ENCODE measurements around the gene ZNF324. TPM values are rescaled to one million over a fixed set of nuclear protein-coding genes. Genes with fewer than 3 reads are reported as not detected.

ZNF324 gene
- total and polyA plus RNA-seq, 9 of the 15 experiments (the other 6 are each of a cell fraction or from before 2014, with no cell fraction given), result 0.92 to 16.4 (median 5.3) TPM

DNA sequence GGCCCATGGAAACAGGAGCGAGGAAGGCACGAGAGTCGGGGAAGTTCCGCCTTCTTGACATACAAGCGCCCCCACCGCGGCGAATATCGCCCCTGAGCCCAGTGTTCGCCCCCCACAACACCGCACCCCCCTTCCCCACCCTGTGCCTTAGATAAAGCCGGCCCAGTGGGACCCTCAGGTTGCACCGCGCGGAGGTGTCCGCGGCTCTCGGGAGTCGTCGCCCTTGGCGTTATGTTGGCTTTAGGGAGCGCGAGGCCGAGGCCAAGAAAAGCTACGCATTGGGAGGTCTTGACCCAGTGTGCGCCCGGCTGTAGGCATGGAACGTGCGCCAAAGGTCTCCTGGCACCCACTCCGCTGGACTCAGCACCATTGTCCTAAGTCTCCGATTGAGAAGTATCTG is 26.3 kb upstream of the ZNF324 start:
- H3K4me3 ChIP-seq, result no peak overlapping the region
- DNase-seq (ENCODE audit: extremely low read depth in 1 of 4, low spot score in 3 of 4) (no peak), ATAC-seq (no peak), FAIRE-seq (no peak)
- CTCF ChIA-PET (ENCODE audit: low intra/inter-chr PET ratio), result no interaction called here
- H3K9ac ChIP-seq (ENCODE audit: insufficient read depth in 1 of 2, low read depth in 2 of 2, low read length in 2 of 2), result no peak overlapping the region
- TF ChIP-seq SREBF2 (CRISPR knock-in tag; IDR thresholded peaks at IDR 0.05) (no peak), FOXO4 (CRISPR knock-in tag; IDR thresholded peaks at IDR 0.05) (no peak), CEBPB (tag; IDR thresholded peaks at IDR 0.05) (no peak), ETS2 (tag; IDR thresholded peaks at IDR 0.05; ENCODE audit: borderline replicate concordance, poor library complexity, severe bottlenecking) (no peak), ZFP36 (IDR thresholded peaks at IDR 0.05; ENCODE audit: low read depth, low read length, partially characterized antibody) (no peak), HMG20A (CRISPR knock-in tag; conservative IDR thresholded peaks at IDR 0.05) (no peak), MEIS2 (IDR thresholded peaks at IDR 0.05; ENCODE audit: partially characterized antibody) (no peak)
- TF ChIP-seq, protein P1, sequence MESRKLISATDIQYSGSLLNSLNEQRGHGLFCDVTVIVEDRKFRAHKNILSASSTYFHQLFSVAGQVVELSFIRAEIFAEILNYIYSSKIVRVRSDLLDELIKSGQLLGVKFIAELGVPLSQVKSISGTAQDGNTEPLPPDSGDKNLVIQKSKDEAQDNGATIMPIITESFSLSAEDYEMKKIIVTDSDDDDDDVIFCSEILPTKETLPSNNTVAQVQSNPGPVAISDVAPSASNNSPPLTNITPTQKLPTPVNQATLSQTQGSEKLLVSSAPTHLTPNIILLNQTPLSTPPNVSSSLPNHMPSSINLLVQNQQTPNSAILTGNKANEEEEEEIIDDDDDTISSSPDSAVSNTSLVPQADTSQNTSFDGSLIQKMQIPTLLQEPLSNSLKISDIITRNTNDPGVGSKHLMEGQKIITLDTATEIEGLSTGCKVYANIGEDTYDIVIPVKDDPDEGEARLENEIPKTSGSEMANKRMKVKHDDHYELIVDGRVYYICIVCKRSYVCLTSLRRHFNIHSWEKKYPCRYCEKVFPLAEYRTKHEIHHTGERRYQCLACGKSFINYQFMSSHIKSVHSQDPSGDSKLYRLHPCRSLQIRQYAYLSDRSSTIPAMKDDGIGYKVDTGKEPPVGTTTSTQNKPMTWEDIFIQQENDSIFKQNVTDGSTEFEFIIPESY (CRISPR knock-in tag; IDR thresholded peaks at IDR 0.05), result 0 out of 2 replicates have a peak, but pooled peaks have one; percentile 11
- peaks cover 0 to 12% of the 10 kb centered on the region in 2 experiments; a peak in 2 of 5 replicates for H3K4me1 ChIP-seq (replicated peaks in 1 of 2; ENCODE audit: control insufficient read depth in 2 of 2, insufficient read depth in 2 of 2, low read length in 2 of 2)
- H3K4me2 ChIP-seq (ENCODE audit: insufficient read depth, low read length), result no peak overlapping the region
- H3K27me3 ChIP-seq (ENCODE audit: control insufficient read depth in 2 of 2, insufficient read depth in 2 of 2, low read length in 2 of 2), result no peaks in the 10 kb centered on the region
- no peak overlapping the region for H2AFZ ChIP-seq (ENCODE audit: low read depth, low read length)
- no peaks in the 10 kb centered on the region for H3K9me1 ChIP-seq (ENCODE audit: control insufficient read depth, insufficient read depth, low read length)
- intact Hi-C loops (cut with micrococcal nuclease), result no loop called here
- no peaks in the 10 kb centered on the region for H4K20me1 ChIP-seq (replicated peaks; ENCODE audit: control insufficient read depth, insufficient read depth, low read length)
- no TSS peak for BruUV-seq (replicated peaks)
- no peaks in the 10 kb centered on the region for H3K36me3 ChIP-seq (ENCODE audit: control insufficient read depth, insufficient read depth, low read length)
- POLR2A ChIA-PET, result no interaction called here
- H3K27ac ChIP-seq (ENCODE audit: extremely low read depth, low read depth, low read length), result no peak overlapping the region
- WGBS (ENCODE audit: insufficient coverage, low coverage, missing lambda C conversion rate), result 57% methylated on average over 18 of the region's 31 CpGs
- in situ Hi-C loops (cut with MboI), result no loop called here
- H3K9me3 ChIP-seq (replicated peaks; ENCODE audit: control insufficient read depth, insufficient read depth, low read depth, low read length), result peaks cover 5% of the 10 kb centered on the region; the same call in 1 of the 2 replicates
- no peaks in the 10 kb centered on the region for H3K79me2 ChIP-seq (ENCODE audit: control insufficient read depth, insufficient read depth, low read length)

Data from K562 (cell line).